CD4-positive, CD25-positive, alpha-beta regulatory T cell (primary cell): ENCODE measurements around the gene FUT6. TPM values are rescaled to one million over a fixed set of nuclear protein-coding genes. Genes with fewer than 3 reads are reported as not detected.

ENCODE experiments used
- ATAC-seq, 2 donors: fragments of 150-1000 bp; cut with Tn5 transposase; one replicate each; pipeline ENCODE4 v1.10.0; 2021; ENCODE audit warnings: low read depth in 2 of 2, moderate number of reproducible peaks in 2 of 2, moderate library complexity in 1 of 2
- DNase-seq, 3 donors: peaks; one replicate each; pipeline versions ENCODE4 v3.0.0 to v3.0.0-alpha.2; 2012 to 2022; ENCODE audit warnings: mixed read lengths in 1 of 3
- H3K27ac ChIP-seq: one replicate; pipeline ENCODE4 v1.7.0; 2013; ENCODE audit warnings: mild to moderate bottlenecking, low read length; ENCODE audit not compliant: insufficient read depth, poor library complexity, severe bottlenecking
- H3K27me3 ChIP-seq: one replicate; pipeline ENCODE4 v1.7.0; 2013; ENCODE audit warnings: low read length; ENCODE audit not compliant: control insufficient read depth, insufficient read depth
- H3K36me3 ChIP-seq: one replicate; pipeline ENCODE4 v1.7.0; 2013; ENCODE audit warnings: mild to moderate bottlenecking, low read length, moderate library complexity; ENCODE audit not compliant: control insufficient read depth, insufficient read depth
- H3K4me1 ChIP-seq: 2 replicates; pipeline ENCODE4 v1.7.0; 2013; ENCODE audit warnings: mild to moderate bottlenecking, low read length; ENCODE audit not compliant: insufficient read depth, control insufficient read depth, poor library complexity, severe bottlenecking
- H3K4me3 ChIP-seq: one replicate; pipeline ENCODE4 v1.7.0; 2013; ENCODE audit warnings: low read depth, mild to moderate bottlenecking, low read length, moderate library complexity
- H3K9me3 ChIP-seq, 2 experiments: 1 replicate in 1 of 2; 2 replicates in 1 of 2; pipeline ENCODE4 v1.7.0; 2013; ENCODE audit warnings: low read length in 2 of 2, mild to moderate bottlenecking in 1 of 2, moderate library complexity in 1 of 2; ENCODE audit not compliant: control insufficient read depth in 2 of 2
- H3K27ac Mint-ChIP-seq, 3 donors: one replicate each; pipeline ENCODE4 v1.8.0; 2020 to 2022; ENCODE audit warnings: mild to moderate bottlenecking in 3 of 3, mixed read lengths in 3 of 3, moderate library complexity in 2 of 3
- H3K27me3 Mint-ChIP-seq: one replicate; pipeline ENCODE4 v1.8.0; 2022; ENCODE audit warnings: mild to moderate bottlenecking, mixed read lengths
- H3K36me3 Mint-ChIP-seq: one replicate; pipeline ENCODE4 v1.8.0; 2020; ENCODE audit warnings: mixed read lengths
- H3K4me1 Mint-ChIP-seq, 4 donors: one replicate each; pipeline ENCODE4 v1.8.0; 2020 to 2022; ENCODE audit warnings: mixed read lengths in 4 of 4, mild to moderate bottlenecking in 1 of 4
- H3K4me3 Mint-ChIP-seq, 4 donors: one replicate each; pipeline ENCODE4 v1.8.0; 2020 to 2022; ENCODE audit warnings: mild to moderate bottlenecking in 4 of 4, mixed read lengths in 4 of 4, moderate library complexity in 3 of 4
- H3K9me3 Mint-ChIP-seq, 7 donors: one replicate each; pipeline ENCODE4 v1.8.0; 2020 to 2022; ENCODE audit warnings: mixed read lengths in 7 of 7, mild to moderate bottlenecking in 3 of 7, moderate library complexity in 2 of 7
- polyA plus RNA-seq, 4 donors: library from polyadenylated mRNA; unstranded; fragments of 300-500 nt; fragmentation: Illumina TruSeq; gene quantifications; one replicate each; pipeline ENCODE4 v1.2.3, GENCODE V29; 2021
- total RNA-seq: library from RNA; stranded (reverse); gene quantifications from one replicate; pipeline ENCODE4 v1.2.3, GENCODE V29; 2022

Gene FUT6
- total and polyA plus RNA-seq, 5 donors from 2014 or later: not detected

DNA sequence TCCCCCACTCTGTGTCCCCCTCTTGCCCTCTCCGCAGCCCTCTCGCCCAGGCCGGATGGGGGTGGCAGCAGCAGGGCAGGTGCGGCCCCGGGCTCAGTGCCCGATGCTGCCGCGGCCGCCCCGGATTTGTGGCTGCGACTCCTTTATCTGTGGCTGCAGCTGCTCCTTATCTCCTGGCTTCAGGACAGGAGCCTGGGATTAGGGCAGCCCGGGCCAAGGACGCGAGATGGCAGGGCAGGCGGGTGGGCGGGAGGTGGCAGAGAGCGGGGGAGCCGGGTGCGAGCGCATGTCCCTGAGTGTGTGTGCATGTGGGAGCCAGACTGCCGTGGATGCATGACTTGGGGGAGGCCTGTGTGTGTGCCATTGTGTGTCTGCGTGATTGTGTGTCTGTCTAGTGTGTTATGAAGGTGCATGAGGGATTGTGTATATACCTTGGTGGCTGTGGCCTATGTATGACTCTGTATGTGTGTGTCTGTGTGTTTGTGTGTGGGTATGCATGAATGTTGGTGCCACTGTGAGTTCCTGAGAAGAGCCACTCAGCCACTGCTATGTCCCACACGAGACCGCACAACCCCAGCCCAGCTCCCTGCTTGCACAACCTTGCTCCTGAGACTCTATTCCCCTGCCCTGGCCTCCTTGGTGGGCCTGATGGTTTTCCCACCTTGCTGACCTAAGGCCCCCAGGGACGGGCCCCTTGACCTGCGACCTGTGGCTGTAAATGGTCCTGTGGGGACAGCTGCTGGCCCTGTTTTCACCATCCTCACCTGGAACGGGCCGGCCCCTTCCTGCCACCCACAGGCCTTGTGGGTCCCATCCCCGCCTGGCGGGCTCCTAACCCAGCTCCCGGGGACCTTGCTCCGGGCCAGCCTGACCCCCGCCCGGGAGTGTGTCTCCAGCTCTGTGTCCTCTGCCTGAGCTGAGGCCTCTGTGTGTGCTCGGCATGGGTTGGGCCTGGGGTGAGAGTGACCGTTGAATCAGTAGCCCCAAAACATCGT, 40.0 kb downstream of the FUT6 start:
- no peaks in the 10 kb centered on the region for H3K9me3 ChIP-seq
- Mint-ChIP-seq H3K36me3 (no peaks in the 10 kb centered on the region), H3K27ac (peak overlapping the region in 1 of 3 donors; percentile 22), H3K4me1 (peaks cover 0 to 22% (median 4%) of the 10 kb centered on the region in 4 donors), H3K9me3 (peaks cover 0 to 4% (median 0%) of the 10 kb centered on the region in 7 donors), H3K27me3 (peaks cover 29% of the 10 kb centered on the region), H3K4me3 (peak overlapping the region in 1 of 4 donors; percentile 63)
- DNase-seq (no peak), ATAC-seq (no peak)
- H3K36me3 ChIP-seq: no peaks in the 10 kb centered on the region
- H3K27me3 ChIP-seq: peaks cover 5% of the 10 kb centered on the region
- no peak overlapping the region for H3K4me3 ChIP-seq
- H3K27ac ChIP-seq: no peak overlapping the region
- H3K4me1 ChIP-seq: peaks cover 13% of the 10 kb centered on the region

- Histone ChIP-seq H3K27ac (no peak overlapping the region), H3K27me3 (peaks cover 4% of the 10 kb centered on the region), H3K9me3 (no peaks in the 10 kb centered on the region), H3K4me3 (no peak overlapping the region), H3K4me1 (peaks cover under 1% of the 10 kb centered on the region), H3K36me3 (no peaks in the 10 kb centered on the region)
- H3K4me1 Mint-ChIP-seq: peaks cover 0 to 10% (median 1%) of the 10 kb centered on the region in 4 donors
- ATAC-seq (no peak), DNase-seq (no peak)
- no peak overlapping the region for H3K4me3 Mint-ChIP-seq
- no peaks in the 10 kb centered on the region for H3K36me3 Mint-ChIP-seq
- H3K27me3 Mint-ChIP-seq: peaks cover 16% of the 10 kb centered on the region
- peaks cover 0 to 2% (median 0%) of the 10 kb centered on the region in 7 donors for H3K9me3 Mint-ChIP-seq
- H3K27ac Mint-ChIP-seq: no peak overlapping the region
Measured at GRCh38 chr19:5798244-5798643, 41.3 kb downstream of the FUT6 start.

GRCh38 chr19:5795382-5795919, 44.1 kb downstream of the FUT6 start:
- Mint-ChIP-seq H3K4me1 (peaks cover 0 to 9% (median 6%) of the 10 kb centered on the region in 4 donors), H3K9me3 (peaks cover 0 to 2% (median 0%) of the 10 kb centered on the region in 7 donors), H3K27ac (no peak overlapping the region), H3K27me3 (peaks cover 12% of the 10 kb centered on the region), H3K36me3 (peaks cover 7% of the 10 kb centered on the region), H3K4me3 (no peak overlapping the region)
- Histone ChIP-seq H3K9me3 (no peaks in the 10 kb centered on the region), H3K4me3 (no peak overlapping the region), H3K4me1 (no peaks in the 10 kb centered on the region), H3K27me3 (peaks cover 3% of the 10 kb centered on the region), H3K27ac (no peak overlapping the region), H3K36me3 (no peaks in the 10 kb centered on the region)
- no peak for DNase-seq
- no peak for ATAC-seq

GRCh38 chr19:5793188-5793587, 46.3 kb downstream of the FUT6 start:
- Histone ChIP-seq H3K27ac (no peak overlapping the region), H3K36me3 (peaks cover 13% of the 10 kb centered on the region), H3K27me3 (no peaks in the 10 kb centered on the region), H3K4me1 (peaks cover 7% of the 10 kb centered on the region), H3K9me3 (no peaks in the 10 kb centered on the region), H3K4me3 (no peak overlapping the region)
- DNase-seq: no peak
- peaks cover 0 to 14% (median 12%) of the 10 kb centered on the region in 4 donors for H3K4me1 Mint-ChIP-seq
- H3K4me3 Mint-ChIP-seq: no peak overlapping the region
- H3K27me3 Mint-ChIP-seq: peaks cover 11% of the 10 kb centered on the region
- peaks cover 0 to 1% (median 0%) of the 10 kb centered on the region in 7 donors for H3K9me3 Mint-ChIP-seq
- ATAC-seq: no peak
- peak overlapping the region in 1 of 3 donors; percentile 65 for H3K27ac Mint-ChIP-seq
- peaks cover 16% of the 10 kb centered on the region for H3K36me3 Mint-ChIP-seq

- Mint-ChIP-seq H3K4me1 (peaks cover 0 to 14% (median 12%) of the 10 kb centered on the region in 4 donors), H3K27me3 (peaks cover 11% of the 10 kb centered on the region), H3K9me3 (peaks cover 0 to 1% (median 0%) of the 10 kb centered on the region in 7 donors), H3K27ac (no peak overlapping the region), H3K36me3 (peaks cover 16% of the 10 kb centered on the region), H3K4me3 (no peak overlapping the region)
- ATAC-seq (no peak), DNase-seq (no peak)
- Histone ChIP-seq H3K9me3 (no peaks in the 10 kb centered on the region), H3K4me3 (no peak overlapping the region), H3K27me3 (no peaks in the 10 kb centered on the region), H3K36me3 (peaks cover 21% of the 10 kb centered on the region), H3K4me1 (peaks cover 7% of the 10 kb centered on the region), H3K27ac (no peak overlapping the region)
Measured at GRCh38 chr19:5792224-5792623, 47.3 kb downstream of the FUT6 start.

GRCh38 chr19:5790559-5791520, 48.7 kb downstream of the FUT6 start, which contains the start of gene DUS3L:
DUS3L (minus strand) TSS chr19:5791163; CDS start chr19:5791141, 22 bp downstream.
- ATAC-seq (peak; percentile 95 to 96), DNase-seq (peak; percentile 93 to 99 (median 96))
- Histone ChIP-seq H3K36me3 (peaks cover 34% of the 10 kb centered on the region), H3K27ac (peak within 1 kb of the TSS; percentile 99), H3K9me3 (no peaks in the 10 kb centered on the region), H3K27me3 (no peaks in the 10 kb centered on the region), H3K4me3 (peak within 1 kb of the TSS; percentile 72), H3K4me1 (peaks cover 7% of the 10 kb centered on the region)
- Mint-ChIP-seq H3K27ac (peak within 1 kb of the TSS; percentile 99 to 100 (median 100)), H3K9me3 (peaks cover 0 to 1% (median 0%) of the 10 kb centered on the region in 7 donors), H3K36me3 (peaks cover 22% of the 10 kb centered on the region), H3K4me1 (peaks cover 0 to 15% (median 12%) of the 10 kb centered on the region in 4 donors), H3K4me3 (peak within 1 kb of the TSS; percentile 94 to 100 (median 98)), H3K27me3 (peaks cover 11% of the 10 kb centered on the region)
